H1 (cell line): ENCODE results near the gene ZBTB2. TPM values are rescaled to one million over a fixed set of nuclear protein-coding genes. Genes with fewer than 3 reads are reported as not detected.

Source experiments
- CEBPB ChIP-seq: IDR thresholded peaks from 2 replicates; pipeline ENCODE4 v1.6.1; 2012; ENCODE audit warnings: low read depth, low read length
- polyA plus RNA-seq, 7 experiments: library from polyadenylated mRNA; depleted of rRNA in 3 of 7; stranded (reverse) in 5 of 7; unstranded in 2 of 7; fragments of >200 nt in 5 of 7; fragments of 200-250 nt in 2 of 7; gene quantifications; 1 replicate in 5 of 7; 2 replicates in 1 of 7; 4 replicates in 1 of 7; pipeline versions ENCODE4 v1.2.1 to v1.2.3, GENCODE V29; 2011 to 2013; ENCODE audit warnings: missing spikeins in 2 of 7, mixed read lengths in 2 of 7
- total RNA-seq: library from RNA; stranded (reverse); fragmentation: NEBNext Ultra II Directional; extraction: Animal tissue kit (Norgen Biotek cat#: 25700); gene quantifications from 2 replicates; pipeline ENCODE4 v1.2.1, GENCODE V29; 2021

ZBTB2 gene
- total and polyA plus RNA-seq, 2 of the 8 experiments (the other 6 are each of a cell fraction or from before 2014, with no cell fraction given): 16.1 to 23.7 TPM

DNA sequence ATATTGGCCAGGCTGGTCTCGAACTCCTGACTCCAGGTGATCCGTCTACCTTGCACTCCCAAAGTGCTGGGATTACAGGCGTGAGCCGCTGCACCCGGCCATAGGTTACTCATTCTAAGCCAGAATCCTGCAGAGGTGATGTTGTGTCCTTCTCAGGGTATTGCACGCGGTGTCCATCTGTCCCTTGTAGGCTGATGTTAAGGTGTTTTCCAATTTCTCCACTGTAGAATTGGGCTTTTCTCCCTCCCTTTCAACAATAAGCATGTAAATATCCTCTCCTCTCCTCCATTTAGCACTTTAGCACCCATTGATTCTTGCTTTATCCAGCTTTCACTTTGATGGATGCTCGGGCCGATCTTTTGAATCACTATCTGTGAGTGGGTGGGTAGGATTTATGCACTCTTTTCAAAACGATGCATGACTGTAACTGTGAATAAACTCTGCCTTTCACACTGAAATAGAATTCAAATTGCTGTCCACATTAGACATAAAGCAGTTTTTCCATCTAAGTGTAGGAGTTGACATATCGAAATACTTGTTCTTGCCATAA, 52.6 kb downstream of the ZBTB2 start (continued):
- no peak for TF ChIP-seq CEBPB
- TF ChIP-seq, all 59 proteins: peak for 0
